ENCODE data around the gene PARD6G.

PARD6G gene

GRCh38 chr18:80191907-80192652, 55.2 kb downstream of the PARD6G start:
- no peaks in the 10 kb centered on the region for H3K9me3 ChIP-seq (ENCODE audit: low read depth, low read length)
- H3K27ac ChIP-seq = no peak overlapping the region
- DNase-seq (ENCODE audit: low read depth, low spot score) = no peak
- H3K36me3 ChIP-seq (ENCODE audit: insufficient read depth, low read length) = no peaks in the 10 kb centered on the region
- no peak overlapping the region for H3K4me3 ChIP-seq
- TF ChIP-seq FOXP2 (optimal IDR thresholded peaks at IDR 0.05; ENCODE audit: control extremely low read depth, extremely low read length, insufficient read depth) (no peak), EZH2 (IDR thresholded peaks at IDR 0.05) (no peak)
- H3K9ac ChIP-seq (ENCODE audit: insufficient read length) = no peak overlapping the region

GRCh38 chr18:80191264-80191663, 56.0 kb downstream of the PARD6G start:
- no peak for DNase-seq (ENCODE audit: low read depth, low spot score)
- TF ChIP-seq FOXP2 (optimal IDR thresholded peaks at IDR 0.05; ENCODE audit: control extremely low read depth, extremely low read length, insufficient read depth) (no peak), POLR2AphosphoS5 (IDR thresholded peaks at IDR 0.05; ENCODE audit: borderline replicate concordance, low read depth, low read length) (no peak), EZH2 (IDR thresholded peaks at IDR 0.05) (no peak)
- Histone ChIP-seq H3K4me3 (no peak overlapping the region), H3K9ac (ENCODE audit: insufficient read length) (no peak overlapping the region), H3K9me3 (ENCODE audit: low read depth, low read length) (no peaks in the 10 kb centered on the region), H3K36me3 (ENCODE audit: insufficient read depth, low read length) (no peaks in the 10 kb centered on the region), H3K27ac (no peak overlapping the region)

GRCh38 chr18:80190311-80190710, 57.0 kb downstream of the PARD6G start:
- Histone ChIP-seq H3K4me3 (no peak overlapping the region), H3K9ac (ENCODE audit: insufficient read length) (no peak overlapping the region), H3K36me3 (ENCODE audit: insufficient read depth, low read length) (no peaks in the 10 kb centered on the region), H3K9me3 (ENCODE audit: low read depth, low read length) (no peaks in the 10 kb centered on the region), H3K27ac (no peak overlapping the region)
- DNase-seq (ENCODE audit: low read depth, low spot score) = no peak
- TF ChIP-seq POLR2AphosphoS5 (IDR thresholded peaks at IDR 0.05; ENCODE audit: borderline replicate concordance, low read depth, low read length) (no peak), FOXP2 (optimal IDR thresholded peaks at IDR 0.05; ENCODE audit: control extremely low read depth, extremely low read length, insufficient read depth) (no peak), EZH2 (IDR thresholded peaks at IDR 0.05) (no peak)

- Histone ChIP-seq H3K9ac (ENCODE audit: insufficient read length) (no peak overlapping the region), H3K9me3 (ENCODE audit: low read depth, low read length) (no peaks in the 10 kb centered on the region), H3K27ac (no peak overlapping the region), H3K4me3 (no peak overlapping the region), H3K36me3 (ENCODE audit: insufficient read depth, low read length) (no peaks in the 10 kb centered on the region)
- no peak for DNase-seq (ENCODE audit: low read depth, low spot score)
- TF ChIP-seq EZH2 (IDR thresholded peaks at IDR 0.05) = no peak
- no peak for TF ChIP-seq POLR2AphosphoS5 (IDR thresholded peaks at IDR 0.05; ENCODE audit: borderline replicate concordance, low read depth, low read length)
- no peak for TF ChIP-seq FOXP2 (optimal IDR thresholded peaks at IDR 0.05; ENCODE audit: control extremely low read depth, extremely low read length, insufficient read depth)
These were observed 57.8 kb downstream of the PARD6G start for GRCh38 chr18:80189531-80189865.

- no peak for DNase-seq (ENCODE audit: low read depth, low spot score)
- H3K27ac ChIP-seq = no peak overlapping the region
- TF ChIP-seq EZH2 (IDR thresholded peaks at IDR 0.05) = no peak
- no peak for TF ChIP-seq FOXP2 (optimal IDR thresholded peaks at IDR 0.05; ENCODE audit: control extremely low read depth, extremely low read length, insufficient read depth)
- TF ChIP-seq POLR2AphosphoS5 (IDR thresholded peaks at IDR 0.05; ENCODE audit: borderline replicate concordance, low read depth, low read length) = no peak
- no peaks in the 10 kb centered on the region for H3K9me3 ChIP-seq (ENCODE audit: low read depth, low read length)
- H3K9ac ChIP-seq (ENCODE audit: insufficient read length) = no peak overlapping the region
- no peaks in the 10 kb centered on the region for H3K36me3 ChIP-seq (ENCODE audit: insufficient read depth, low read length)
- no peak overlapping the region for H3K4me3 ChIP-seq
These were observed 58.4 kb downstream of the PARD6G start for GRCh38 chr18:80188643-80189530.

- DNase-seq (ENCODE audit: low read depth, low spot score) = no peak
- H3K9me3 ChIP-seq (ENCODE audit: low read depth, low read length) = no peaks in the 10 kb centered on the region
- TF ChIP-seq FOXP2 (optimal IDR thresholded peaks at IDR 0.05; ENCODE audit: control extremely low read depth, extremely low read length, insufficient read depth) = no peak
- no peak for TF ChIP-seq EZH2 (IDR thresholded peaks at IDR 0.05)
- no peak for TF ChIP-seq POLR2AphosphoS5 (IDR thresholded peaks at IDR 0.05; ENCODE audit: borderline replicate concordance, low read depth, low read length)
- no peak overlapping the region for H3K9ac ChIP-seq (ENCODE audit: insufficient read length)
- H3K27ac ChIP-seq = no peak overlapping the region
- H3K36me3 ChIP-seq (ENCODE audit: insufficient read depth, low read length) = no peaks in the 10 kb centered on the region
- H3K4me3 ChIP-seq = no peak overlapping the region
These were observed 59.2 kb downstream of the PARD6G start for GRCh38 chr18:80187956-80188642.

GRCh38 chr18:80185545-80185944, 61.8 kb downstream of the PARD6G start:
- Histone ChIP-seq H3K4me3 (no peak overlapping the region), H3K27ac (no peak overlapping the region), H3K36me3 (ENCODE audit: insufficient read depth, low read length) (no peaks in the 10 kb centered on the region), H3K9me3 (ENCODE audit: low read depth, low read length) (no peaks in the 10 kb centered on the region), H3K9ac (ENCODE audit: insufficient read length) (no peak overlapping the region)
- TF ChIP-seq FOXP2 (optimal IDR thresholded peaks at IDR 0.05; ENCODE audit: control extremely low read depth, extremely low read length, insufficient read depth) = no peak
- no peak for DNase-seq (ENCODE audit: low read depth, low spot score)

GRCh38 chr18:80184243-80184772, 63.0 kb downstream of the PARD6G start:
- Histone ChIP-seq H3K27ac (no peak overlapping the region), H3K36me3 (ENCODE audit: insufficient read depth, low read length) (no peaks in the 10 kb centered on the region), H3K4me3 (no peak overlapping the region), H3K9ac (ENCODE audit: insufficient read length) (no peak overlapping the region), H3K9me3 (ENCODE audit: low read depth, low read length) (no peaks in the 10 kb centered on the region)
- no peak for DNase-seq (ENCODE audit: low read depth, low spot score)
- TF ChIP-seq POLR2AphosphoS5 (IDR thresholded peaks at IDR 0.05; ENCODE audit: borderline replicate concordance, low read depth, low read length) (no peak), EZH2 (IDR thresholded peaks at IDR 0.05) (no peak), FOXP2 (optimal IDR thresholded peaks at IDR 0.05; ENCODE audit: control extremely low read depth, extremely low read length, insufficient read depth) (no peak)
